Liver (tissue), 9 donors: Measurements from ENCODE around the gene RPUSD1. TPM values are rescaled to one million over a fixed set of nuclear protein-coding genes. Genes with fewer than 3 reads are reported as not detected.

Experiments
- DNase-seq: peaks from one replicate; pipeline ENCODE4 v3.0.0-alpha.2; 2017; ENCODE audit warnings: low spot score
- H3K27ac ChIP-seq, 2 donors: one replicate each; pipeline ENCODE4 v1.7.0; 2013; ENCODE audit warnings: inconsistent platforms in 2 of 2, low read length in 2 of 2, control low read depth in 1 of 2, low read depth in 1 of 2, mild to moderate bottlenecking in 1 of 2
- H3K27me3 ChIP-seq, 4 donors: one replicate each; pipeline versions ENCODE4 v1.6.1 to v1.7.0; 2013; ENCODE audit warnings: low read length in 3 of 4, inconsistent platforms in 1 of 4, mild to moderate bottlenecking in 1 of 4, moderate library complexity in 1 of 4; ENCODE audit not compliant: control insufficient read depth in 4 of 4, insufficient read depth in 4 of 4
- H3K36me3 ChIP-seq, 4 donors: one replicate each; pipeline versions ENCODE4 v1.6.1 to v1.7.0; 2013; ENCODE audit warnings: low read length in 3 of 4, mild to moderate bottlenecking in 3 of 4, low read depth in 1 of 4, moderate library complexity in 1 of 4; ENCODE audit not compliant: control insufficient read depth in 4 of 4, insufficient read depth in 3 of 4
- H3K4me1 ChIP-seq, 4 donors: one replicate each; pipeline versions ENCODE4 v1.6.1 to v1.7.0; 2013; ENCODE audit warnings: low read length in 3 of 4, mild to moderate bottlenecking in 3 of 4, moderate library complexity in 1 of 4; ENCODE audit not compliant: control insufficient read depth in 4 of 4, insufficient read depth in 4 of 4
- H3K4me3 ChIP-seq, 3 donors: one replicate each; pipeline versions ENCODE4 v1.6.1 to v1.7.0; 2013; ENCODE audit warnings: low read length in 3 of 3, control low read depth in 1 of 3, low read depth in 1 of 3, mild to moderate bottlenecking in 1 of 3
- H3K9ac ChIP-seq, 2 donors: one replicate each; pipeline ENCODE4 v1.7.0; 2013; ENCODE audit warnings: low read length in 2 of 2, mild to moderate bottlenecking in 2 of 2, moderate library complexity in 2 of 2, control low read depth in 1 of 2, low read depth in 1 of 2
- H3K9me3 ChIP-seq, 4 donors: one replicate each; pipeline versions ENCODE4 v1.6.1 to v1.7.0; 2013; ENCODE audit warnings: low read length in 3 of 4; ENCODE audit not compliant: control insufficient read depth in 4 of 4
- EGR1 ChIP-seq, 2 donors: IDR thresholded peaks; 2 replicates each; pipeline ENCODE4 v1.6.1; 2016 to 2018; ENCODE audit warnings: antibody characterized with exemption in 2 of 2, low read depth in 2 of 2
- FOXA1 ChIP-seq: IDR thresholded peaks from 2 replicates; pipeline ENCODE4 v1.6.1; 2016; ENCODE audit warnings: antibody characterized with exemption
- FOXA2 ChIP-seq: IDR thresholded peaks from 2 replicates; pipeline ENCODE4 v1.6.1; 2016; ENCODE audit warnings: antibody characterized with exemption
- GABPA ChIP-seq, 2 donors: IDR thresholded peaks in 1 of 2; conservative IDR thresholded peaks in 1 of 2; 2 replicates each; pipeline ENCODE4 v1.6.1; 2016; ENCODE audit warnings: antibody characterized with exemption in 2 of 2, mild to moderate bottlenecking in 1 of 2, moderate library complexity in 1 of 2
- HNF4G ChIP-seq: IDR thresholded peaks from 2 replicates; pipeline ENCODE4 v1.6.1; 2016; ENCODE audit warnings: antibody characterized with exemption
- JUND ChIP-seq, 2 donors: IDR thresholded peaks; 2 replicates each; pipeline ENCODE4 v1.6.1; 2016; ENCODE audit warnings: antibody characterized with exemption in 2 of 2
- NR2F2 ChIP-seq: IDR thresholded peaks from 2 replicates; pipeline ENCODE4 v1.6.1; 2016; ENCODE audit warnings: antibody characterized with exemption
- RAD21 ChIP-seq, 2 donors: IDR thresholded peaks; 2 replicates each; pipeline ENCODE4 v1.6.1; 2016; ENCODE audit warnings: antibody characterized with exemption in 2 of 2, mild to moderate bottlenecking in 2 of 2
- RXRA ChIP-seq, 2 donors: IDR thresholded peaks; 2 replicates each; pipeline ENCODE4 v1.6.1; 2017 to 2018; ENCODE audit warnings: antibody characterized with exemption in 2 of 2, mild to moderate bottlenecking in 1 of 2
- SP1 ChIP-seq: IDR thresholded peaks from 2 replicates; pipeline ENCODE4 v1.6.1; 2018; ENCODE audit warnings: antibody characterized with exemption, mild to moderate bottlenecking
- TAF1 ChIP-seq: conservative IDR thresholded peaks from 2 replicates; pipeline ENCODE4 v1.6.1; 2016; ENCODE audit warnings: antibody characterized with exemption, mild to moderate bottlenecking
- YY1 ChIP-seq: IDR thresholded peaks from 2 replicates; pipeline ENCODE4 v1.6.1; 2016; ENCODE audit warnings: antibody characterized with exemption, mild to moderate bottlenecking
- WGBS: extraction: QIAGEN DNeasy Blood & Tissue Kit; methylation state at CpG from one replicate; pipeline ENCODE4 v1.1.7; 2013; 5-methylcytosine and 5-hydroxymethylcytosine counted together
- polyA plus RNA-seq, 2 donors: library from polyadenylated mRNA; stranded (reverse) in 1 of 2; unstranded in 1 of 2; fragments of 200-250 nt in 1 of 2; fragments of >200 nt in 1 of 2; fragmentation: Nextera tagmentation in 1 of 2; extraction: Ambion mirVana in 1 of 2; gene quantifications; one replicate each; pipeline versions ENCODE4 v1.2.1 to v1.2.3, GENCODE V29; 2013 to 2015
- total RNA-seq, 2 donors: library from RNA; depleted of rRNA; stranded (reverse); fragments of >200 nt; gene quantifications; one replicate each; pipeline ENCODE4 v1.2.3, GENCODE V29; 2014
- TF ChIP-seq, protein P1 (sequence below): fragments of 150-350 bp; IDR thresholded peaks from 2 replicates; pipeline ENCODE4 v1.5.1; 2017; ENCODE audit warnings: improper control_type of control experiment, low read depth, low read length; ENCODE audit not compliant: missing input control
- TF ChIP-seq, protein P2 (sequence below): IDR thresholded peaks from 2 replicates; pipeline ENCODE4 v1.6.1; 2016; ENCODE audit warnings: antibody characterized with exemption
- TF ChIP-seq, protein P3 (sequence below): IDR thresholded peaks from 2 replicates; pipeline ENCODE4 v1.6.1; 2016; ENCODE audit warnings: antibody characterized with exemption
- TF ChIP-seq, protein P4 (sequence below): IDR thresholded peaks from 2 replicates; pipeline ENCODE4 v1.6.1; 2016; ENCODE audit warnings: antibody characterized with exemption
- TF ChIP-seq, protein P5 (sequence below): IDR thresholded peaks from 2 replicates; pipeline ENCODE4 v1.6.1; 2016; ENCODE audit warnings: antibody characterized with exemption, mild to moderate bottlenecking
- donor health status: healthy.
- donor health status: healthy.
- donor health status: healthy.
- donor health status: healthy.
- donor health status: healthy.

The RPUSD1 gene
- total and polyA plus RNA-seq, 4 donors = 4.5 to 10.7 (median 8.9) TPM

- TF ChIP-seq, protein P1, sequence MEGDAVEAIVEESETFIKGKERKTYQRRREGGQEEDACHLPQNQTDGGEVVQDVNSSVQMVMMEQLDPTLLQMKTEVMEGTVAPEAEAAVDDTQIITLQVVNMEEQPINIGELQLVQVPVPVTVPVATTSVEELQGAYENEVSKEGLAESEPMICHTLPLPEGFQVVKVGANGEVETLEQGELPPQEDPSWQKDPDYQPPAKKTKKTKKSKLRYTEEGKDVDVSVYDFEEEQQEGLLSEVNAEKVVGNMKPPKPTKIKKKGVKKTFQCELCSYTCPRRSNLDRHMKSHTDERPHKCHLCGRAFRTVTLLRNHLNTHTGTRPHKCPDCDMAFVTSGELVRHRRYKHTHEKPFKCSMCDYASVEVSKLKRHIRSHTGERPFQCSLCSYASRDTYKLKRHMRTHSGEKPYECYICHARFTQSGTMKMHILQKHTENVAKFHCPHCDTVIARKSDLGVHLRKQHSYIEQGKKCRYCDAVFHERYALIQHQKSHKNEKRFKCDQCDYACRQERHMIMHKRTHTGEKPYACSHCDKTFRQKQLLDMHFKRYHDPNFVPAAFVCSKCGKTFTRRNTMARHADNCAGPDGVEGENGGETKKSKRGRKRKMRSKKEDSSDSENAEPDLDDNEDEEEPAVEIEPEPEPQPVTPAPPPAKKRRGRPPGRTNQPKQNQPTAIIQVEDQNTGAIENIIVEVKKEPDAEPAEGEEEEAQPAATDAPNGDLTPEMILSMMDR = no peak
- TF ChIP-seq, protein P2, sequence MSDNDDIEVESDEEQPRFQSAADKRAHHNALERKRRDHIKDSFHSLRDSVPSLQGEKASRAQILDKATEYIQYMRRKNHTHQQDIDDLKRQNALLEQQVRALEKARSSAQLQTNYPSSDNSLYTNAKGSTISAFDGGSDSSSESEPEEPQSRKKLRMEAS = no peak
These were observed 15.0 kb upstream of the RPUSD1 start (continued) for GRCh38 chr16:802914-803753.

GRCh38 chr16:802461-802860, 14.3 kb upstream of the RPUSD1 start:
- Histone ChIP-seq H3K9ac (no peak overlapping the region), H3K4me3 (no peak overlapping the region), H3K36me3 (no peaks in the 10 kb centered on the region), H3K27me3 (peaks cover 0 to 5% (median 2%) of the 10 kb centered on the region in 4 donors), H3K9me3 (no peaks in the 10 kb centered on the region), H3K4me1 (no peaks in the 10 kb centered on the region), H3K27ac (no peak overlapping the region)
- 68% methylated on average over 7 of the region's 7 CpGs for WGBS
- TF ChIP-seq YY1 (no peak), HNF4G (no peak), SP1 (no peak), RXRA (IDR thresholded peaks at IDR 0.05) (no peak), RAD21 (IDR thresholded peaks at IDR 0.05) (no peak), FOXA1 (no peak), JUND (IDR thresholded peaks at IDR 0.05) (no peak)
- TF ChIP-seq, protein P3, sequence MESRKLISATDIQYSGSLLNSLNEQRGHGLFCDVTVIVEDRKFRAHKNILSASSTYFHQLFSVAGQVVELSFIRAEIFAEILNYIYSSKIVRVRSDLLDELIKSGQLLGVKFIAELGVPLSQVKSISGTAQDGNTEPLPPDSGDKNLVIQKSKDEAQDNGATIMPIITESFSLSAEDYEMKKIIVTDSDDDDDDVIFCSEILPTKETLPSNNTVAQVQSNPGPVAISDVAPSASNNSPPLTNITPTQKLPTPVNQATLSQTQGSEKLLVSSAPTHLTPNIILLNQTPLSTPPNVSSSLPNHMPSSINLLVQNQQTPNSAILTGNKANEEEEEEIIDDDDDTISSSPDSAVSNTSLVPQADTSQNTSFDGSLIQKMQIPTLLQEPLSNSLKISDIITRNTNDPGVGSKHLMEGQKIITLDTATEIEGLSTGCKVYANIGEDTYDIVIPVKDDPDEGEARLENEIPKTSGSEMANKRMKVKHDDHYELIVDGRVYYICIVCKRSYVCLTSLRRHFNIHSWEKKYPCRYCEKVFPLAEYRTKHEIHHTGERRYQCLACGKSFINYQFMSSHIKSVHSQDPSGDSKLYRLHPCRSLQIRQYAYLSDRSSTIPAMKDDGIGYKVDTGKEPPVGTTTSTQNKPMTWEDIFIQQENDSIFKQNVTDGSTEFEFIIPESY = no peak
- no peak for DNase-seq

GRCh38 chr16:801584-802363, 13.6 kb upstream of the RPUSD1 start:
- no peaks in the 10 kb centered on the region for H3K4me1 ChIP-seq
- WGBS = 59% methylated on average over 22 of the region's 22 CpGs
- no peak overlapping the region for H3K9ac ChIP-seq
- no peak overlapping the region for H3K4me3 ChIP-seq
- H3K36me3 ChIP-seq = no peaks in the 10 kb centered on the region
- no peaks in the 10 kb centered on the region for H3K9me3 ChIP-seq
- no peak for DNase-seq
- H3K27ac ChIP-seq = no peak overlapping the region
- H3K27me3 ChIP-seq = peaks cover 0 to 6% (median 3%) of the 10 kb centered on the region in 4 donors
- TF ChIP-seq NR2F2 = no peak
- no peak for TF ChIP-seq SP1
- no peak for TF ChIP-seq FOXA1
- TF ChIP-seq, protein P4, sequence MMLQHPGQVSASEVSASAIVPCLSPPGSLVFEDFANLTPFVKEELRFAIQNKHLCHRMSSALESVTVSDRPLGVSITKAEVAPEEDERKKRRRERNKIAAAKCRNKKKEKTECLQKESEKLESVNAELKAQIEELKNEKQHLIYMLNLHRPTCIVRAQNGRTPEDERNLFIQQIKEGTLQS = no peak
- TF ChIP-seq, protein P5, sequence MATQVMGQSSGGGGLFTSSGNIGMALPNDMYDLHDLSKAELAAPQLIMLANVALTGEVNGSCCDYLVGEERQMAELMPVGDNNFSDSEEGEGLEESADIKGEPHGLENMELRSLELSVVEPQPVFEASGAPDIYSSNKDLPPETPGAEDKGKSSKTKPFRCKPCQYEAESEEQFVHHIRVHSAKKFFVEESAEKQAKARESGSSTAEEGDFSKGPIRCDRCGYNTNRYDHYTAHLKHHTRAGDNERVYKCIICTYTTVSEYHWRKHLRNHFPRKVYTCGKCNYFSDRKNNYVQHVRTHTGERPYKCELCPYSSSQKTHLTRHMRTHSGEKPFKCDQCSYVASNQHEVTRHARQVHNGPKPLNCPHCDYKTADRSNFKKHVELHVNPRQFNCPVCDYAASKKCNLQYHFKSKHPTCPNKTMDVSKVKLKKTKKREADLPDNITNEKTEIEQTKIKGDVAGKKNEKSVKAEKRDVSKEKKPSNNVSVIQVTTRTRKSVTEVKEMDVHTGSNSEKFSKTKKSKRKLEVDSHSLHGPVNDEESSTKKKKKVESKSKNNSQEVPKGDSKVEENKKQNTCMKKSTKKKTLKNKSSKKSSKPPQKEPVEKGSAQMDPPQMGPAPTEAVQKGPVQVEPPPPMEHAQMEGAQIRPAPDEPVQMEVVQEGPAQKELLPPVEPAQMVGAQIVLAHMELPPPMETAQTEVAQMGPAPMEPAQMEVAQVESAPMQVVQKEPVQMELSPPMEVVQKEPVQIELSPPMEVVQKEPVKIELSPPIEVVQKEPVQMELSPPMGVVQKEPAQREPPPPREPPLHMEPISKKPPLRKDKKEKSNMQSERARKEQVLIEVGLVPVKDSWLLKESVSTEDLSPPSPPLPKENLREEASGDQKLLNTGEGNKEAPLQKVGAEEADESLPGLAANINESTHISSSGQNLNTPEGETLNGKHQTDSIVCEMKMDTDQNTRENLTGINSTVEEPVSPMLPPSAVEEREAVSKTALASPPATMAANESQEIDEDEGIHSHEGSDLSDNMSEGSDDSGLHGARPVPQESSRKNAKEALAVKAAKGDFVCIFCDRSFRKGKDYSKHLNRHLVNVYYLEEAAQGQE = no peak
- TF ChIP-seq FOXA2 = no peak
- TF ChIP-seq RAD21 (IDR thresholded peaks at IDR 0.05) = no peak
- TF ChIP-seq EGR1 (IDR thresholded peaks at IDR 0.05; ENCODE audit: low read depth in 2 of 2) = no peak
- no peak for TF ChIP-seq GABPA (IDR thresholded peaks at IDR 0.05 in 1 of 2, conservative IDR thresholded peaks at IDR 0.05 in 1 of 2)
- TF ChIP-seq JUND (IDR thresholded peaks at IDR 0.05) = no peak
- TF ChIP-seq TAF1 = no peak
- TF ChIP-seq, protein P1 = no peak
